Neural cell (in vitro differentiated cells): Measurements from ENCODE around the gene EPS15.

ENCODE experiments used
- CTCF ChIP-seq: fragments of 450-650 bp; IDR thresholded peaks from 2 replicates; pipeline ENCODE4 v1.5.1; 2014; ENCODE audit warnings: antibody characterized with exemption, mild to moderate bottlenecking, moderate library complexity; ENCODE audit not compliant: poor library complexity, severe bottlenecking
- MXI1 ChIP-seq: fragments of 450-650 bp; conservative IDR thresholded peaks from 2 replicates; pipeline ENCODE4 v1.6.1; 2014; ENCODE audit warnings: antibody characterized with exemption, mild to moderate bottlenecking; ENCODE audit not compliant: poor library complexity, severe bottlenecking
- REST ChIP-seq: IDR thresholded peaks from 2 replicates; pipeline ENCODE4 v1.6.1; 2012; ENCODE audit warnings: borderline replicate concordance

DNA sequence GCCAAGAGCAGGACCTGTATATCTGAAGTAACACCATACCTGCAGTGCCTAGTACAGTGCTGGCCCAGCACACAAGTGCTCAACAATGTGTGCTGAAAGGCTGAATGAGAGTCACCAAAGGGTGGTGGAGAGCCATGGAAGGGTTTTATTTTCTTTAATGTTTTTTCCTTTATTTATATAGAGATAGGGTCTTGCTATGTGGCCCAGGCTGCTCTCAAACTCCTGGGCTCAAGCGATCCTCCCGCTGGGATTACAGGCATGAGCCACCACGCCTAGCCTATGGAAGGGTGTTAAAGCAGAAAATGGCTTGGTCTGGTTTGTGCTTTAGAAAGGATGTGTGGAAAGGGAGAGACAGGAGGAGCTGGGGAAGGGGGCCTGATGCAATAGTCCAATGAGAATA lies 175.4 kb downstream of the EPS15 start:
- TF ChIP-seq REST (no peak), CTCF (no peak), MXI1 (no peak)
